Measurements from ENCODE around the gene TMEM181.
A peak's percentile ranks its signal among the peaks of the same experiment; 100 is the strongest.
"Not testable (repeated sequence)": the region's sequence is repeated elsewhere in the genome, so short reads cannot be mapped to it uniquely, and the experiment has no call there.

The TMEM181 gene

DNA sequence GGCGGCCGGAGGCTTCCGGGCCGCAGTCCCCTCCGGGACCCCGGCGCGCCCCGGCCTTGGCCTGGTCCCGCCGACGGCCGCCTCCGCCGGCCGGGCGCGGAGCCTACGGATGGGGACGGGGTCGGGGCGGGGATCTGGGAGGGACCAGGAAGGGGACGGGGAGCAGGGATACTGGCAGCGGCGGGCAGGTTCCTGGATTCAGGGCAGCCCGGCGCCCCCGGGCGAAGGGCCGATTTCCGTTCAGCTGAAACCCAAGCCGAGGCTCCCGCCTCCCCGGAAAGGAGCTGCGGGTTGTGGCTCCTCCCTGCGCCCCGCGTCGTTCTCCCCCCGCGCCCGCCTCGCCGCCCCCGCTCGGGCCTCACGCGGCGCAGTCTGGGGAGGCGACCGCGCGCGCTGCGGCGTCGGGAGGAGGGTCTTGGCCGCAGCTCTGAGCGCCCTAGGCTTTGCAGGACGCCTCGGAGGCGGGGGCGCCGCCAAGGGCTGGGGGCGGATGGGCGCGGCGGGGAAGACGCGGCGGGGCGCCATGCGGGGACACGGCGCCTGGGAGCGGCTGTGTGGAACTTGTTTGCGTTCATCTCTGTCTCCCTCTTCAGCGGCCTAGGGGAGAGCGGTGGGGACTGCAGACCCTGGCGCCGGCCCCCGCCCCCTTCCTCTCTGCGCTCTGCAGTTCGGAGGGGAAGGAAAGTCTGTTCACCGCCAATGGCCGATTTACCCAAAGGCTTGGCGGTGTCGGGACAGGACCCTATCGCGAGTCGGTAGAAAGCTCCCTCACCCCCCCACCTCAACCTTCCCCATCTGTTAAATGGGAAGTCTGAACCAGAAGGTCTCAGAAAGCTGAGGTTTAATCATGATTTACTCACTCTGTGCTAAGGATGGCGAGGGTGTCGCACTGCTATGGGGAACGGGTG, 22.7 kb upstream of the TMEM181 start:
- peak in 1 of 2 donors; percentile 34 for DNase-seq

DNA sequence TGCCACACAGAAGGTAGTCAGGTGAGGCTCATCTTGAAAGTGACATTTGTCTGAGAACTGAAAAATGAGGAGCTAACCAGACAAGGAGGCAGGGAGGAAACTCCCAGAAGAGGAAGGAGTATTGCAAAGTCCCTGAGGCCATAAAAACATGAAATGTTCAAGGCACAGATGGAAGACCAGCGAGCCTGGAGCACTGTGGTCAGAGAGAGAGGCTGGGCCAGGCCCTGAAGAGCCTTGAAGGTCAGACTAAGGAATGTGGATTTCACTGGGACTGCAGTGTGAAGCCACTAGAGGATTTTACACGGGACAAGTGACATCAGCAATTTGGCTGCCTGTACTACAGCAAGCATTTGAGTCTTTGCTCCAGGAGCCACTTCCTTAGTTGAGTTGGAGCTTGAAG, 21.1 kb upstream of the TMEM181 start:
- no peak for DNase-seq

DNA sequence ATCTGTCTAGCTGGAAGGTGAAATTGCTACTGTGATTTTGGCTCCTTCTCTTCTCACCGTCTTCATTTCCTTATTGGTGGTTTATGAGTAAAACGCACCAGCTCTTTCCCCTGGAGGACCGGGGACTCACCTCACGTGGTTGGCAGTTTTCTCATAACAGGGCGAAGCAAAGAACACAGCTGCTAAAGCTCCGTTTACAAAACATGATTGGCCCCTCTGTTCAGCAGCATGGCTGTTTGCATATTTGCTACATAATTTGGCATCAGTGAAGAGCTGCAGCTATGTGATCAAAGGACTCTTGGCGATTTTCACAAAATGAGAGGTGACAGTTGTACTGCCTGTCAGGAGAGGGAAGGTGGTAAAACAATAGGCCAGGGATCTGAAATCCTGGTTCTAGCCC, 20.5 kb upstream of the TMEM181 start:
- no peak for DNase-seq

DNA sequence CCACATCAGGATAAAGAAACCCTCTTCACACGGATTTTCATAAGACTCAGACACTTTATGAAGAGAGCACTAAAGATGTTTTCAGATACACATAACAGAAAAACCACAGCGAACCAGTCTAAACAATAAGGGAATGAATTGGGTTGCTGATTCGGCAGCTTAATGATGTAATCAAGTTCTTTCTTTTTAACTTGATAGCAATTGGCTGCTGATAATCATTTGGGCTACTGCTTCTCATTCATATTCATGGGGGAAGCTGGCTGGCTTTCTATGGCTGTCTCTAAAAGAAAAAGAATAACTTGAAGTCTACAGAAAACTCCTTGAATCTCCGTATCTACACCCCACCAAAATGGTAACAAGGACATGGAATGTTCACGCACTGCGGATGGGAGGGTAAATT, 20.0 kb upstream of the TMEM181 start:
- no peak for DNase-seq

DNA sequence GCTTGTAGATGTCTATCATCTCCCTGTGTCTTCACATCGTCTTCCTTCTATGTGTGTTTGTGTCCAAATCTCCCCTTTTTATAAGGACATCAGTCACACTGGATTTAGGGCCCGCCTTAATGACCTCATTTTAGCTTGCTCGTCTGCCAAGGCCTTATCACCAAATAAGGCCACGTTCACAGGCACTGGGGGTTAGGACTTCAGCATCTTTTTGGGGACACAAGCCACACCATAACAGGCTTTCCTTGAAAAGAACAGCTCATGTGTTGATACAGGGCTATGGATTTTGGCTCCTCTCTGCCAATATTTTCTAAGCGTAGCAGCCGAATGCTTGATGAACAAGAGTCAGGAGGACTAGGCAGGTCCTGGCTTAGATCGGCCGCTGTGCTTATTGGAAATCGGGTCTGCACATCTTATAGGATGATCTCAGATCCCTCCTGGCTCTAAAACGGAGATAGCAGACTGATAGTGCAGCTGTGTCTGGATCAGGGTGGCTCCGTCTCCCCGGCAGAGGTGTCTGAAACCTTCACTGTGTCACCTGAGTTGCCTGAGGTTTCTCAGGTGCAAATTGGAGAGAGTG, 16.2 kb upstream of the TMEM181 start:
- no peak for DNase-seq

DNA sequence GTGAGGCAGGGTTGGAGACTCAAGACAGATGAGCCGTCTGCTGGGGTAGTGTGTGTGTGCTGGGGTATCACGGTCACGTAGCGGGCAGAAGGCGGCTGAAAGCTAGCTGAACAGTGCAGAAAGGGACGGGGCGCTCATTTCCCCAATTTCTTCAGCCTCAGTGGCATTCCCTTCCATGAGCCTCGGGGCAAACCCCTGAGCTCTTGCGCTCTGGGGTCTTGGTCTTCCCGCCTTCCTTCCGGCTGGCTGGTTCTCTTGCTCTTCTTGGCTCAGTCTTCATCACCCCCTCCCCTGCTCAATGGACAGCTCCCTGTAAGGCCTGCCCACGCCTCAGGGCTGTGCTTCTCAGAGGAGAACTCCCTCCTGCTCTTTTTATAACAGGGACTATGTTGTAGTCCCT, 15.5 kb upstream of the TMEM181 start:
- DNase-seq = no peak

DNA sequence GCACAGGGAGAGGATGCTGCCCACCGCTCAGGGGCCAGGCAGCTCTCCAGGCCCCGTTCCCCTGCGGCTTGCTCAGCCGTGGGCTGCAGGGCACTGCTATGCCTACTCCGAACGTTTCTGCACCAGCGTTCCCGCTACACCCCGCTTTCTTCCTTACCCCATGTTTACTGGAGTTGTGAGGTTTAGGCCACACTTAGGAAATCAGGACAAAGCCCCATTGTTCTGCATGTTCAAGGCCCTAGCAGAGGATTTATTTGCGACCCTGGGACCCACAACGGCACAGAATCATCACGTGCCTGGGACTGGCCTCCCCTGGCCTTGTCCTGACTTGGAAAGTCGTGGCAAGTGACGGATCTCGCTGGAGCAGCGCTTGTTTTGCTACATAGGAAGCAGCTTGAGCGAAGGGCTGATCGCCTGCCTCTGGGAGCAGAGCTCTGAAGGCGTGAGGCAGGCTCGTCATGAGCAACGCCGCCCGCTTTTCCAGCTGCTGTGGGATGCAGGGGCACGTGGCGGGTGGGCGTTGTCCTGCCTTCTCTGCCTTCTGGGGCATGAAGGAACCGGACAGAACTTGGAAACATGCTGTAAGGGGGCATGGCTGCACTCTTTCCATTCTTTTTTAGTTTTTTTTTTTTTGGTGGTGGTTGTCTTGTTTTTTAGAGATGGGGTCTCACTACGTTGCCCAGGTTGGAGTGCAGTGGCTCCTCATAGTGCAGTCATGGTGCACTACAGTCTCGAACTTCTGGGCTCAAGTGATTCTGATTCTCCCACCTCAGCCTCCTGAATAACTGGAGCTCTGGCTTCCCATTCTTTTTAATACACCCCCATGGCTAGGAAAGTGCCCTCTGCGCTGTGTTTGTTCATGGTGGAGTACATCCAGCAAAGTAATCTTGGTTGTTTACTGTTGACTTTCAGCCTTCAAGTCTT, 14.6 kb upstream of the TMEM181 start:
- DNase-seq = no peak

DNA sequence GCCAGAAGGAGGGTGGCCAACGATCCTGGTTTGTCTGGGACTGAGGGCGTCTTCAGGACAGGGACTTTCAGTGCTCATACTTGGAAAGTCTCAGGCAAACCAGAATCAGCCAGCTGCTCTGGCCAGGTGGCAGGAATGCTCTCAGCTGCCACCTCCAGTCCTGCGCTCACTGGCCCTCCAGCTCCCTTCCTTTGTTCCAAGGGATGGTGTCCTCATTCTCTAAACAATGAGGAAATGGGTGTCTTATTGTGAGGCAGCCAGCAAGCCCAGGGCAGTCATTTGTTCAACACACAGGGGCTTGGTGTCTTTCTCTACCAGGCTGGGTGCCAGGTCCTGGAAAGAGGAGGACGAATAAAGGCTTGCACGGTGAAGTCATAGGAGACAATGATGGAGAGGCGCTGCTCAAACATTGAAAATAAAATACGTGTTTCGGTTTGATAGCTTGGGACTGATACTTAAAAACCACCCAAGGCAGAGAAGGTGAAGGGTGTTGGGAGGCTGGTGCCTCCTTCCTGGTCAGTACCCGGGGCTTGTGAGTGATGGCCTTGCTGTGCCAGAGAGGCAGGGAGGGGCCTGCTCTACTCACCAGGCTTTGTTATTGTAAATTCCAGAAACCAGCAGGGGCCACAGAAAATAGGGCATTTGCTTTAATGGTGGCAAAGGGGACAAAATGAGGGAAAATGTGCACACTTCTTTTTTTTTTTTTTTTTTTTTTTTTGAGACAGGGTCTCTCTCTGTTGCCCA, 11.3 kb upstream of the TMEM181 start:
- no peak for DNase-seq

DNA sequence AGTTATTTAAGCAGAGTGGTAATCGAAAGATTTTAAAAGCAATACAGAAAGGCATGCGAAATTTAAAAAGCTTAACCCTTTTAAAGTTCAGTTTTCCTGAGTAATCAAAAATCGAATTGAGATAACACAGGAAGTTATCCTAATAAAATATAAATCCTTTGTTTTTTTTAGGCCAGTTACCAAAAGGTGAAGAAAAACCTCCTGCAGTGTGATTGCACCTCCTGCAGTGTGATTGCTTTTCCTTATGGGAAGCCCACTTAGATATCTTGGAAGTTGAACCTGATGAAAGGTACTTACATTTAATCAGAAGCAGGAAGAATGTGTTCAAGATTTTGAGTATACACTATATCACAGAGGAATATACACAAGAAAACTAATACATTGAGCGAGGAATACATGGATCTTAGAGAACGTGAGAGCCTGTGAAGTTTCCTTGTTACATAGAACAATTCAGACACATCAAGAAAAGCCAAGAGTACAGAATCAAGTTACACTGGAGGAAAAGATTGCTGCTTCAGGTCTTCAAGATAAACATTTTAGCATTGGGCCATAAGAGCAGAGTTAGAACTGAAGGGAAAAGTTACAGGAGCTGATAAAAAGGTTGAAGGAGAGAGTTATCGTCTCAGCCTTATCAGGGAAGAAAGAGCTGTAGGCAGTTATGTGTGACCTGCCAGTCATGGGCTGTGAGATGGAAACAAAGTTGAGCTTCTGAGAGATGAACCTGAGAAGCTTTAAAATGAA, 7.7 kb upstream of the TMEM181 start:
- no peak for DNase-seq

DNA sequence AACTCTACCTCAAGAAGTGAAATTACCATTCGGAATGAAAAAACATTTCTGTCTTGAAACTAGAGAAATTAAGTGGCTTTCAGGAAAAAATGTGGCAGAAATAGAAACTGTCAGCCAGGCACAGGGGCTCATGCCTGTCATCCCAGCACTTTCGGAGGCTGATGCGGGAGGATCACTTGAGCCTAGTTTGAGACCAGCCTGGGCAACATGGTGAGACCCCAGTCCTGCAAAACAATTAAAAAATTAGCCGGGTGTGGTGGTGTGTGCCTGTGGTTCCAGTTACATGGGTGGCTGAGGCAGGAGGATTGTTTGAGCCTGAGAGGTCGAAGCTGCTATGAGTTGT, 7.1 kb upstream of the TMEM181 start:
- no peak for DNase-seq

DNA sequence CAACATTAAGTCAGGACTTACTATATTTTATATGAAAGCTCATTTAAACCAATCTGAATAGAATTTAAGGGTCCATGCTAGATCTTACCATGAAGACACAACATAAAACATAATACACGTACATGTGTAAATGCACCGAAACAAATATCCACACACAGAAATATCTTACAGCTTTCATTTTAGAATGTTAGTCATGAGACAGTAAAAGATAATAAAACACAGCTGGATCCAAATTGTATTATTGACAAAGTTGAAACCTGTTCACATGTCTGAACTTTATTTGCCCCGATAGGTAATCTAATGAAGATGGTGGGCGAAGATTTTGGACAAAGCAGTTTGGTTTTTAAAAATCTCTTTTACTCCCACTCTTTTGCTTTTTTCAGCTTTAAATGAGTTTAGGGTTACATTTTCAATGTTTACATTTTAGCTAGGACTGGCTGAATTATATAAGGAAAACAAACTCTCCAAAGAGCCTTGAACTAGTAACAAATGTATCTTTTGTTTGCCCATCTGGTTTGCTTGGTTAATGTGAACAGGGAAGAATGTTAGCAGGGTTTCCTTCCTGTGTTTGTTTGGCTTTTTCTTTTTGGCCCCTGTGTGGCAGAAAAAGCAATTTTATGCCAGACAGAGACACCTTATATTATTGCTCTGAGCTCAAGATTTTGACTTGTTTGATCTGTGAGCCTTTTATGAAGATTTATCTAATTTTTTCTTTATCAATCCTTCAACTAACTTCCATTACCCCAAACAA, 5.1 kb upstream of the TMEM181 start:
- DNase-seq = no peak

DNA sequence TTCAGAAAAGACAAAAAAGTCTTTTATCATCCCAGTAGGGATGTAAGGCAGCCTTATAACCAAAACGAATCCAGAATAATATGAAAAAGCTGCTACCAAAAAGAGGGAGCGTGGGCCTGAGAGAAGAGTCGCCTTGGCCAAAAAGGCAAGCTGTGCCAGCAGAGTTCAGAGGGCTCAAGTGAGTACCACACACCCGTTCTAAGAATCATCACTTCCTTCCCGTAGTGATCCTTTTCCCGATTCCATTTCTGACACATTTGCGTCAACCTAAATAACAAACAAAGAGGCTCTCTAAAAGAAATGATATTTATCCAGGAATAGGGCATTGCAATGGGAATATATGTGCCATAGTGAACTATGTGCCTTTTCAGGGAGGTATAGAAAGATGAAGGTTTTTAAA, 3.8 kb upstream of the TMEM181 start:
- DNase-seq = no peak

DNA sequence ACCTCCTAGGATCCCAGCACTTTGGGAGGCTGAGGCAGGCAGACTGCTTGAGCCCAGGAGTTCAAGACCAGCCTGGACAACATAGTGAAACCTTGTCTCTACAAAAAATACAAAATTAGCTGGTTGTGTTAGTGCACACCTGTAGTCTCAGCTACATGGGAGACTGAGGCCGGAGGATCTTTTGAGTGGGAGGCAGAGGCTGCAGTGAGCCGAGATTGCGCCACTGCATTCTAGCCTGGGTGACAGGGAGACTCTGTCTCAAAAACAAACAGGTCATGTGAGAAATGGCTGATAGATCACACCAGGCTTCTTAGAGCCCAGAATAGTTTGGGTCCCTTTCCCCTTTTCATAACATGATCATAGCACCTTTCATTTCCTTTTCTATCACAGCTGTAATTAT, 2.8 kb upstream of the TMEM181 start:
- DNase-seq = not testable (repeated sequence)

DNA sequence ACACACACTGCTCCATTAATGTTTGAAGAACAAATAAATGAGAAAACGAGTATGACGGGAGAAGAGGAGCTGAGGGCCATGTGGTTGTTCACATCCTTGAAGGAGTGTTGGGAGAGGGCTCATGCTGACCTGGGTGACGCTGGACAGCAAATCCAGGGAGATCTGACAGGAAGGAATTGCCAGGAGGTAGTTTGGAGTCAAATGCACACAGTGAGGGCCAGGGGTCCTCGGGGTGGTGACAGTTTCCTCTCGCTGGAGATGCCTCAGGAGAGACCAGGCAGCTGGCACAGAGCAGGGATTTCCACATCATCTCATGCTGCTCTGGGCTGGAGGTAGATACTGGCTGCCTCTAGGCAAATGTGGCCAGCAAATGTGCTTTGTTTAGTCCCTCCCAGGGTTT, 2.0 kb upstream of the TMEM181 start:
- no peak for DNase-seq

DNA sequence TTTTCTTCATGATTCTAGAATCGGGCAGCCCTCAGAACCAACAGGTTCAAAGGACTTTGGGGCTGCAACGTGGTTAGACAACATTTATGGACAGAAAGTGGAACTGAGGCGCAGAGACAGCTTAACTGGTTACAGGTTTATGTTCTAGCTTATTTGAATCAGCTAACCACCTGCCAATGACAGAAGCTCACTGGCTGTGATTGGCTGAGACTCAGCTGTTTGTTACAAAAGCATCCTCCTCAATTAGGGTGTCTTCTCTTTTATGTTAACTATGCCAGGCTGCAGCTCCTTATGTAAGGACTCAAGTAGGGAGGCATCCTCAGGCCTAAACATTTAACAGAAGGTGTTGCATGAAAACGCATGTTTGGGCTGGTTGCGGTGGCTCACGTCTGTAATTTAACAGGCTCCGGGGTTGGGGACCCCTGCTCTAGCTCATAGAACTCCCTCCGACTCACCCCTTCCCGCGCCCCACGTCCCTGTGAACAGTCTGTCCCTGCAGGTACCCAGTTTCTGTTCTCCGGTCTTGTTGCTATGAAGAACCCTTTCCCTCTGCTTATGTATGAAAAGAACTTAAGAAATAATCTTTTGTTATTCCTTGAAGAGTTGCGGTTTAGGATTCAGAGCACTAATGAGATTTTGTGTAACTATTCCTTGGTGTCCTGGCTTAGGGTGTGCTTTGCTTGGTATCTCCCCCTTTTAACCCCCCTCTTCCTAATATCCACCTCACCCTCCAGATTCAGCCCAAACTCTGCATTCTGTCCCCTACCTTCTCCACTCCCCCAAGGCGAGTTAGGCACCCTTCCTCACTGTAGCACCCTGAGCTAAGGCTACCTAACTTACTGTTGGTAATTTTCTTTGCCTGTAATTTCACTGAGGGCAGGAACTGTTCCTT, 1.2 kb upstream of the TMEM181 start:
- DNase-seq = no peak

DNA sequence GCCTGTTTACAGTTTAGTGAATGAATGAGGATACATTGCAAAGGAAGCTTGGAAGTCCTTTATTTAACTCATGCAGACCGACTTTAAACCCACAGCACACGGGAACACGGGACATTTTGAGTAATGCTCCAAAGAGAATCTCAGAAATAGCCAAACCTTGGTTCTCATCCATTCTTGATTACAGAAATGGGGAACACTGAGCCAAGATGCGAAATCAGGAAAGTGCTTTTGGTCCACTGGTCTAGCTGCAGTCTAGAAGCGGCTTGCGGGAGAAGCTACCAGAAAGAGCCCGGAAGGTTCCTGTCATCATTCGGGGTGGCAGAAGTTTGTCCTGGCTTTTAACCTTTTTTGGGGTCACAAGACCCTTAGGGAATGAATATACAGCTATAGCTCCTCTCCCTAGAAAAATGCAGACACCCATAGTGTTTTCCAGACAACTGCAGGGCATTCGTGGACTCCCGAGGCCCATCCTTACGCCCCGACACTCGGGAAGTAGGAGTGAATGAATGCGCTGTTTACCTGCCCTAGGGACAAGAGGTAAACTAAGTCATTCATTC, 475 bp upstream of the TMEM181 start:
- DNase-seq = no peak

DNA sequence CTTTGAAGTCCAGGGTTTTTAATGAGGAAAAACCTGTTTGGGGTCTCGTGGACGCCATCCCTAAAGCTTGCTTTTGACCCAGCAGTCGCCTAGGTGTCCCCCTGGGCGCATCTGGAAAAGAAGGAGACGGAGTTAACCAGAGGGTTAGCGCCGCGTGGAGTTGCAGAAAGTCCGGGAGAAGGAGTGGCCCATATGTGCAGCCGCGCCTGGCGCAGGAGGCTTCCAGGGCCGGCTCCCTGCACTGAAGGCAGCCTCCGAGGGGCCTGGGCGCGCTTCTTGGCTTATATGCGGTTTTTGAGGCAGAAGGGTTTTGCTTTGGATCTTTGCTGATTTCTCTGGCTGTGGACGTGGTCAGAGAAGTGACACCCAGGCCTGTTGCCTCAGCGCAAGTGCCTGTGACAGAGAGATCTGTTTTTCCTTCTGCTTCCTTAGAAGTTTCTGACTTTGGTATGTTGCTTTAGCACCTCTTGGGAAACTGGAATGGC, 987 bp downstream of the TMEM181 start:
- peak; percentile 33 to 37 for DNase-seq

DNA sequence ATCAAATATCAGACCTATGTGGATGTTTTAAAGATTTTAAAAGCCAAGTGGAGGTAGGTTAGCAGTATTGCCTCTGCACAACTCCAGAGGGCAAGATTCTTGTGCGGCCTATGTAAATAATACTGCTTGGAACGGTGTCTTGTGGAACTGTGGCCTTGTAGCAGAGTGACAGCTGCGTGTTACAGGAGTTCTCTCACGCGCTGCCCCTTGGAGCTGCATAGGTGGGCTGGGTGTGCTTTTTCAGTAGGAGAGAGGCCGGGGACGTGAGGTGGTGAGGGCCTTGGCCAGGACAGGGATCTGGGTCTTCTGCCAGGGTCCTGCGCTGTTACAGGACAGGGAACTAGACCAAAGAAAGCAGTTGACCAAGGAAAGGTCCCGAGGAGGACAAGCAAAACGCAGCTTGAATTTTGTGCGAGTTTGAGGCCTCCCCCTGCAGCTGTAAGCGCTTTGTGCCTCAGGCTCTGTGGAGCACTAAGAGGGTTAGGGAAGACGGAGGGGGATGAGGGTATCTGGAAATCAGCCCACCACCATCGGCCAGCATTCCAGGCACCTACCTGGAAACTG, 1.5 kb downstream of the TMEM181 start:
- DNase-seq = no peak

DNA sequence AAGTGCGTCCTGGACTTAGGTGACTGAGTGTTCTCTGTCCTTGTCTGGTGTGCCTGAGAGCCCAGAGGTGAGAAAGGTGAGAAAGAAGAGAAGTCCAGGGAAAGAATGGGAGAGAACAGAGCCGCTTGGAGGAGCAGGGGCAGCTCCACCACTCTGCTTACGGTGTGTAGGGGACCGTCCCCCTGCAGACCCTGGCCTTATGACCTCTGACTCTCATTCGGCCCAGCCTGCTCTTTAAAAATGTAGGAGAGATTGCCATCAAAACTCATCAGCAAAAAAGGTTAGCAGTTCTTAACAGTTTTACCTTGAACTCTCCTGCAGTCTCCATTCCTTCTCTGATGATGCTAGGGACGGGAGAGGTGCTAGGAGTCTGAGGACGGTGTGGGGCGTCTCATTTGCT, 2.0 kb downstream of the TMEM181 start:
- no peak for DNase-seq
